Fibroblast of lung (primary cell): Measurements from ENCODE around the gene CHRND.

ENCODE experiments used
- CTCF ChIP-seq, 2 donors: IDR thresholded peaks in 1 of 2; conservative IDR thresholded peaks in 1 of 2; 1 replicate in 1 of 2; 2 replicates in 1 of 2; pipeline ENCODE4 v1.5.1; 2011 to 2012; ENCODE audit warnings: low read length in 2 of 2, control low read depth in 1 of 2, inconsistent platforms in 1 of 2, low read depth in 1 of 2, mild to moderate bottlenecking in 1 of 2
- EZH2 ChIP-seq: IDR thresholded peaks from 2 replicates; pipeline ENCODE4 v1.5.1; 2012; ENCODE audit warnings: low read length, control low read depth, mild to moderate bottlenecking; ENCODE audit errors: missing control alignments

GRCh38 chr2:232485348-232485756 lies 40.6 kb upstream of the CHRND start:
- TF ChIP-seq CTCF (conservative IDR thresholded peaks at IDR 0.05 in 1 of 2, IDR thresholded peaks at IDR 0.05 in 1 of 2; ENCODE audit: low read depth in 1 of 2, low read length in 2 of 2) = no peak
- peak; percentile 33 for TF ChIP-seq EZH2
